ENCODE measurements around the gene HBP1. TPM values are rescaled to one million over a fixed set of nuclear protein-coding genes. Genes with fewer than 3 reads are reported as not detected.

HBP1 gene
- total RNA-seq, result 10 to 100 TPM; 30.3 to 48.8 TPM

GRCh38 chr7:107168233-107169119 lies at the start of gene HBP1:
Gene HBP1, plus strand, starts transcription at chr7:107169003. Its CDS starts 10,891 bp downstream, at chr7:107179894.
- H3K9me3 ChIP-seq, result no peaks in the 10 kb centered on the region
- peak within 1 kb of the TSS; percentile 95 to 99 for H3K4me3 ChIP-seq
- no peaks in the 10 kb centered on the region for H3K27me3 ChIP-seq
- TF ChIP-seq POLR2A (IDR thresholded peaks at IDR 0.05), result peak; percentile 65 to 83 (median 77)
- TF ChIP-seq CTCF (IDR thresholded peaks at IDR 0.05), result peak in 1 of 7 experiments; percentile 3
- H3K27ac ChIP-seq, result peak within 1 kb of the TSS; percentile 96 to 100 (median 99)
- intact Hi-C loops (cut with DNase I), result no loop called here
- peaks cover 33% of the 10 kb centered on the region for H3K4me1 ChIP-seq
- H3K36me3 ChIP-seq (replicated peaks in 1 of 2; ENCODE audit: insufficient read depth in 1 of 2, low read depth in 2 of 2), result no peaks in the 10 kb centered on the region
- DNase-seq (peak; percentile 99 to 100 (median 100)), ATAC-seq (peak; percentile 87)
- WGBS, 2 donors, result 0% methylated on average over 42 to 44 of the region's 44 CpGs

- intact Hi-C loops (cut with DNase I), result no loop called here
- H3K4me1 ChIP-seq, result peaks cover 9% of the 10 kb centered on the region
- ATAC-seq, result no peak
- no peak for DNase-seq
- no peaks in the 10 kb centered on the region for H3K9me3 ChIP-seq
- H3K4me3 ChIP-seq, result no peak overlapping the region
- 77 to 78% methylated on average over 6 of the region's 6 CpGs for WGBS, 2 donors
- H3K27me3 ChIP-seq, result no peaks in the 10 kb centered on the region
- H3K36me3 ChIP-seq (replicated peaks in 1 of 2; ENCODE audit: insufficient read depth in 1 of 2, low read depth in 2 of 2), result no peaks in the 10 kb centered on the region
- no peak overlapping the region for H3K27ac ChIP-seq
- TF ChIP-seq CTCF (IDR thresholded peaks at IDR 0.05), result no peak
- TF ChIP-seq POLR2A (IDR thresholded peaks at IDR 0.05), result no peak
Observed at GRCh38 chr7:107119376-107120105, 49.3 kb upstream of the HBP1 start.

- H3K4me3 ChIP-seq, result no peak overlapping the region
- H3K36me3 ChIP-seq (replicated peaks in 1 of 2; ENCODE audit: insufficient read depth in 1 of 2, low read depth in 2 of 2), result no peaks in the 10 kb centered on the region
- DNase-seq (no peak), ATAC-seq (peak; percentile 15)
- peaks cover 9% of the 10 kb centered on the region for H3K4me1 ChIP-seq
- H3K9me3 ChIP-seq, result no peaks in the 10 kb centered on the region
- intact Hi-C loops (cut with DNase I), result no loop called here
- 38 to 62% methylated on average over 4 of the region's 4 CpGs for WGBS, 2 donors
- TF ChIP-seq POLR2A (IDR thresholded peaks at IDR 0.05) (no peak), CTCF (IDR thresholded peaks at IDR 0.05) (no peak)
- no peak overlapping the region for H3K27ac ChIP-seq
- H3K27me3 ChIP-seq, result no peaks in the 10 kb centered on the region
Observed at GRCh38 chr7:107122486-107122911, 46.3 kb upstream of the HBP1 start.

GRCh38 chr7:107123392-107123791 lies 45.4 kb upstream of the HBP1 start:
- intact Hi-C loops (cut with DNase I), result no loop called here
- Histone ChIP-seq H3K4me1 (peaks cover 2% of the 10 kb centered on the region), H3K27ac (no peak overlapping the region), H3K9me3 (no peaks in the 10 kb centered on the region), H3K36me3 (replicated peaks in 1 of 2; ENCODE audit: insufficient read depth in 1 of 2, low read depth in 2 of 2) (no peaks in the 10 kb centered on the region), H3K27me3 (no peaks in the 10 kb centered on the region), H3K4me3 (no peak overlapping the region)
- WGBS, 2 donors, result 87 to 95% methylated on average over 4 of the region's 4 CpGs
- TF ChIP-seq POLR2A (IDR thresholded peaks at IDR 0.05), result no peak
- no peak for TF ChIP-seq CTCF (IDR thresholded peaks at IDR 0.05)
- DNase-seq (no peak), ATAC-seq (no peak)

Data from body of pancreas (tissue), 4 donors.